ENCODE measurements around the gene BMPR1A.

BMPR1A gene

GRCh38 chr10:86888585-86889381, 132.4 kb downstream of the BMPR1A start:
- H3K27ac Mint-ChIP-seq: peak overlapping the region in 1 of 2 donors; percentile 68
- peaks cover 2 to 5% of the 10 kb centered on the region in 2 donors for H3K4me1 Mint-ChIP-seq (ENCODE audit: low read depth in 2 of 2)
- no peaks in the 10 kb centered on the region for H3K27me3 Mint-ChIP-seq
- DNase-seq (no peak), ATAC-seq (replicated peaks) (no peak)
- H3K36me3 Mint-ChIP-seq (ENCODE audit: insufficient read depth): peaks cover 8% of the 10 kb centered on the region
- no peaks in the 10 kb centered on the region for H3K9me3 Mint-ChIP-seq
- no peak overlapping the region for H3K4me3 Mint-ChIP-seq

- Mint-ChIP-seq H3K27ac (no peak overlapping the region), H3K4me3 (no peak overlapping the region), H3K36me3 (ENCODE audit: insufficient read depth) (peaks cover 8% of the 10 kb centered on the region), H3K4me1 (ENCODE audit: low read depth in 2 of 2) (peaks cover 2 to 5% of the 10 kb centered on the region in 2 donors), H3K9me3 (no peaks in the 10 kb centered on the region), H3K27me3 (no peaks in the 10 kb centered on the region)
- no peak for ATAC-seq (replicated peaks)
- no peak for DNase-seq
These were observed 133.6 kb downstream of the BMPR1A start for GRCh38 chr10:86889997-86890396.

- H3K27me3 Mint-ChIP-seq: no peaks in the 10 kb centered on the region
- no peak overlapping the region for H3K27ac Mint-ChIP-seq
- DNase-seq (no peak), ATAC-seq (replicated peaks) (no peak)
- peaks cover 0 to 5% of the 10 kb centered on the region in 2 donors for H3K4me1 Mint-ChIP-seq (ENCODE audit: low read depth in 2 of 2)
- H3K4me3 Mint-ChIP-seq: no peak overlapping the region
- H3K36me3 Mint-ChIP-seq (ENCODE audit: insufficient read depth): no peaks in the 10 kb centered on the region
- H3K9me3 Mint-ChIP-seq: no peaks in the 10 kb centered on the region
These were observed 142.1 kb downstream of the BMPR1A start for GRCh38 chr10:86898511-86898910.

- H3K9me3 Mint-ChIP-seq: no peaks in the 10 kb centered on the region
- peaks cover 0 to 5% of the 10 kb centered on the region in 2 donors for H3K4me1 Mint-ChIP-seq (ENCODE audit: low read depth in 2 of 2)
- H3K27ac Mint-ChIP-seq: no peak overlapping the region
- no peak overlapping the region for H3K4me3 Mint-ChIP-seq
- H3K36me3 Mint-ChIP-seq (ENCODE audit: insufficient read depth): no peaks in the 10 kb centered on the region
- ATAC-seq (replicated peaks) (no peak), DNase-seq (no peak)
- no peaks in the 10 kb centered on the region for H3K27me3 Mint-ChIP-seq
These were observed 142.7 kb downstream of the BMPR1A start for GRCh38 chr10:86899132-86899531.

GRCh38 chr10:86899670-86900276, 143.4 kb downstream of the BMPR1A start:
- ATAC-seq (replicated peaks) (peak; percentile 37), DNase-seq (peak; percentile 5 to 26 (median 24))
- no peak overlapping the region for H3K27ac Mint-ChIP-seq
- H3K4me3 Mint-ChIP-seq: no peak overlapping the region
- no peaks in the 10 kb centered on the region for H3K9me3 Mint-ChIP-seq
- peaks cover 0 to 5% of the 10 kb centered on the region in 2 donors for H3K4me1 Mint-ChIP-seq (ENCODE audit: low read depth in 2 of 2)
- no peaks in the 10 kb centered on the region for H3K36me3 Mint-ChIP-seq (ENCODE audit: insufficient read depth)
- H3K27me3 Mint-ChIP-seq: no peaks in the 10 kb centered on the region

- no peaks in the 10 kb centered on the region for H3K36me3 Mint-ChIP-seq (ENCODE audit: insufficient read depth)
- no peak for ATAC-seq (replicated peaks)
- DNase-seq: no peak
These were observed 144.5 kb downstream of the BMPR1A start for GRCh38 chr10:86900955-86901354.

GRCh38 chr10:86904600-86904999, 148.2 kb downstream of the BMPR1A start:
- Mint-ChIP-seq H3K36me3 (ENCODE audit: insufficient read depth) (no peaks in the 10 kb centered on the region), H3K4me1 (ENCODE audit: low read depth in 2 of 2) (peaks cover 0 to 7% of the 10 kb centered on the region in 2 donors), H3K27me3 (no peaks in the 10 kb centered on the region), H3K27ac (no peak overlapping the region), H3K4me3 (no peak overlapping the region), H3K9me3 (no peaks in the 10 kb centered on the region)
- ATAC-seq (replicated peaks) (no peak), DNase-seq (no peak)

More at GRCh38 chr10:86900955-86901354, 144.5 kb downstream of the BMPR1A start:
- no peak overlapping the region for H3K27ac Mint-ChIP-seq
- no peaks in the 10 kb centered on the region for H3K9me3 Mint-ChIP-seq
- peaks cover 0 to 5% of the 10 kb centered on the region in 2 donors for H3K4me1 Mint-ChIP-seq (ENCODE audit: low read depth in 2 of 2)
- no peaks in the 10 kb centered on the region for H3K27me3 Mint-ChIP-seq
- no peak overlapping the region for H3K4me3 Mint-ChIP-seq

GRCh38 chr10:86905429-86905828, 149.0 kb downstream of the BMPR1A start:
- H3K27ac Mint-ChIP-seq: no peak overlapping the region
- H3K36me3 Mint-ChIP-seq (ENCODE audit: insufficient read depth): no peaks in the 10 kb centered on the region
- H3K9me3 Mint-ChIP-seq: no peaks in the 10 kb centered on the region
- H3K4me3 Mint-ChIP-seq: no peak overlapping the region
- H3K27me3 Mint-ChIP-seq: no peaks in the 10 kb centered on the region
- ATAC-seq (replicated peaks) (no peak), DNase-seq (no peak)
- peaks cover 0 to 4% of the 10 kb centered on the region in 2 donors for H3K4me1 Mint-ChIP-seq (ENCODE audit: low read depth in 2 of 2)

- Mint-ChIP-seq H3K9me3 (no peaks in the 10 kb centered on the region), H3K4me1 (ENCODE audit: low read depth in 2 of 2) (no peaks in the 10 kb centered on the region), H3K4me3 (no peak overlapping the region), H3K27ac (no peak overlapping the region), H3K36me3 (ENCODE audit: insufficient read depth) (peaks cover 30% of the 10 kb centered on the region), H3K27me3 (no peaks in the 10 kb centered on the region)
- ATAC-seq (replicated peaks): no peak
- no peak for DNase-seq
These were observed 158.3 kb downstream of the BMPR1A start for GRCh38 chr10:86914734-86915133.

- H3K4me3 Mint-ChIP-seq: no peak overlapping the region
- ATAC-seq (replicated peaks): no peak
- no peak for DNase-seq
- H3K9me3 Mint-ChIP-seq: no peaks in the 10 kb centered on the region
- no peaks in the 10 kb centered on the region for H3K4me1 Mint-ChIP-seq (ENCODE audit: low read depth in 2 of 2)
- H3K27ac Mint-ChIP-seq: peak overlapping the region in 1 of 2 donors; percentile 39
- H3K27me3 Mint-ChIP-seq: no peaks in the 10 kb centered on the region
- peaks cover 28% of the 10 kb centered on the region for H3K36me3 Mint-ChIP-seq (ENCODE audit: insufficient read depth)
These were observed 161.6 kb downstream of the BMPR1A start for GRCh38 chr10:86918022-86918471.

- Mint-ChIP-seq H3K27me3 (no peaks in the 10 kb centered on the region), H3K4me1 (ENCODE audit: low read depth in 2 of 2) (no peaks in the 10 kb centered on the region), H3K36me3 (ENCODE audit: insufficient read depth) (peaks cover 15% of the 10 kb centered on the region), H3K9me3 (no peaks in the 10 kb centered on the region), H3K27ac (no peak overlapping the region), H3K4me3 (no peak overlapping the region)
- DNase-seq (no peak), ATAC-seq (replicated peaks) (no peak)
These were observed 166.1 kb downstream of the BMPR1A start for GRCh38 chr10:86922553-86922961.

- no peaks in the 10 kb centered on the region for H3K4me1 Mint-ChIP-seq (ENCODE audit: low read depth in 2 of 2)
- H3K27me3 Mint-ChIP-seq: no peaks in the 10 kb centered on the region
- no peak overlapping the region for H3K27ac Mint-ChIP-seq
- DNase-seq: no peak
- H3K9me3 Mint-ChIP-seq: no peaks in the 10 kb centered on the region
- H3K36me3 Mint-ChIP-seq (ENCODE audit: insufficient read depth): peaks cover 5% of the 10 kb centered on the region
- H3K4me3 Mint-ChIP-seq: no peak overlapping the region
- ATAC-seq (replicated peaks): no peak
These were observed 173.3 kb downstream of the BMPR1A start for GRCh38 chr10:86929468-86930380.

GRCh38 chr10:86931872-86932271, 175.5 kb downstream of the BMPR1A start:
- no peak for ATAC-seq (replicated peaks)
- Mint-ChIP-seq H3K4me3 (no peak overlapping the region), H3K27me3 (no peaks in the 10 kb centered on the region), H3K4me1 (ENCODE audit: low read depth in 2 of 2) (no peaks in the 10 kb centered on the region), H3K27ac (peak overlapping the region in 1 of 2 donors; percentile 11), H3K9me3 (no peaks in the 10 kb centered on the region), H3K36me3 (ENCODE audit: insufficient read depth) (peaks cover 5% of the 10 kb centered on the region)
- DNase-seq: no peak

All from effector memory CD8-positive, alpha-beta T cell (primary cell).